Measurements from ENCODE around the gene MAD1L1. TPM values are rescaled to one million over a fixed set of nuclear protein-coding genes. Genes with fewer than 3 reads are reported as not detected.

Gene MAD1L1
- total RNA-seq, 1 experiment from 2014 or later = 38.5 TPM

GRCh38 chr7:1931951-1932270, 300.8 kb downstream of the MAD1L1 start:
- intact Hi-C loops (cut with micrococcal nuclease) = no loop called here
- no peak overlapping the region for H3K9ac ChIP-seq (ENCODE audit: low read length)
- no peak for TF ChIP-seq EZH2 (IDR thresholded peaks at IDR 0.05)
- TF ChIP-seq POLR2AphosphoS5 (IDR thresholded peaks at IDR 0.05; ENCODE audit: low read depth, low read length) = no peak
- TF ChIP-seq CTCF (IDR thresholded peaks at IDR 0.05 in 2 of 3, conservative IDR thresholded peaks at IDR 0.05 in 1 of 3; ENCODE audit: borderline replicate concordance in 1 of 3, insufficient read depth in 1 of 3, low read depth in 2 of 3, low read length in 2 of 3) = no peak
- no peak for TF ChIP-seq ELF1 (IDR thresholded peaks at IDR 0.05; ENCODE audit: borderline replicate concordance, low read depth)
- TF ChIP-seq EGR1 (IDR thresholded peaks at IDR 0.05; ENCODE audit: low read depth) = no peak
- no peak for TF ChIP-seq SP1 (IDR thresholded peaks at IDR 0.05; ENCODE audit: low read depth)
- no peak for TF ChIP-seq ZNF274 (IDR thresholded peaks at IDR 0.05; ENCODE audit: low read depth, low read length)
- H3K4me2 ChIP-seq (ENCODE audit: low read length) = no peak overlapping the region
- H3K27me3 ChIP-seq (ENCODE audit: insufficient read depth, low read length) = no peaks in the 10 kb centered on the region
- H3K9me2 ChIP-seq (ENCODE audit: insufficient read depth) = no peaks in the 10 kb centered on the region
- no peaks in the 10 kb centered on the region for H3K36me3 ChIP-seq (ENCODE audit: control insufficient read depth in 1 of 2, insufficient read depth in 2 of 2, low read length in 2 of 2)
- peaks cover 0 to 1% of the 10 kb centered on the region in 2 experiments; a peak in 2 of 4 replicates for H3K4me1 ChIP-seq (ENCODE audit: control insufficient read depth in 1 of 2, insufficient read depth in 2 of 2, low read length in 2 of 2)
- no TSS peak for BruUV-seq (replicated peaks)
- H2AFZ ChIP-seq (ENCODE audit: low read depth, low read length, poor library complexity, severe bottlenecking) = no peak overlapping the region
- CTCF ChIA-PET = no interaction called here
- no peaks in the 10 kb centered on the region for H3K79me2 ChIP-seq (ENCODE audit: insufficient read depth, low read length)
- H3K9me3 ChIP-seq (ENCODE audit: control insufficient read depth in 1 of 2, insufficient read depth in 1 of 2, low read depth in 1 of 2, low read length in 2 of 2) = no peaks in the 10 kb centered on the region
- H4K20me1 ChIP-seq (ENCODE audit: insufficient read depth) = no peaks in the 10 kb centered on the region
- POLR2A ChIA-PET = no interaction called here
- ATAC-seq (no peak), DNase-seq (ENCODE audit: low read depth, low spot score) (no peak)
- no peak overlapping the region for H3K27ac ChIP-seq (ENCODE audit: low read depth, low read length)
- RAD21 ChIA-PET (ENCODE audit: low non-redundant PET in 1 of 2, low total read pairs in 2 of 2, uncharacterized antibody in 2 of 2, unreplicated experiment in 2 of 2) = no interaction called here
- no peak overlapping the region for H3K4me3 ChIP-seq (replicated peaks in 1 of 2; ENCODE audit: low read depth in 1 of 2, low read length in 2 of 2)

DNA sequence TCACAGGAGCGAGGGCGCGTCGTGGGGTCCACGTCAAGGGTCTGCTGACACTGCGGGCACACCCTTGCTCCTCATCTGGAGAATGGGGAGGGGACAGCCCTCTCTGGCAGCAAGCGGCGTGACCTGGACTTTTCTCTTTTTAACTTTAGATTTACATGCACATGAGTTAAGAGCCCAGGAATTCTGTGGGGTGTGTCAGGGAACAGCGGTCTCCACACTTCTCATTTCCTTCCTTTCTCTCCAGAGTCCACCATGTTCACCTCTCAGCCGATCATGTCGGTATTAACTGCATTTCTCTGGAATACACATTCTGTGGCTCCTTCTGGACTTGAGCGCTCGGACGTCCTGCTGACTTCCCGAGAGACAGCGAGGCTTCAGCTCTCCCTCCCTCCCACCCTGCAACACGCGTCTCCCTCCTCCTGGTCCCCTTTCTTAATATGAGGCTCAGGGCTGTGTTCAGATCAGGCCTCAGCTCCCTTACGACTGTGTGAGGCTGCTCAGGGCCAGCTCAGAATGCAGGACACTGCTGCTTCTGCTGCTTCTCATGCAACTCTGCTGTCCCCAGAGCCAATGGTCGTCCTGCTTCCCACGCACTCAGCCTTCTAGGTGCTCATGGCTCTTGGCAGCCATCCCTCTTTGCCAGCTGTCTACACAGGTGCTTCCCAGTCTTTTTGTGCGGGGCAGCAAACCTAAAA, 301.3 kb downstream of the MAD1L1 start:
- Histone ChIP-seq H3K4me2 (ENCODE audit: low read length) (no peak overlapping the region), H2AFZ (ENCODE audit: low read depth, low read length, poor library complexity, severe bottlenecking) (no peak overlapping the region), H3K36me3 (ENCODE audit: control insufficient read depth in 1 of 2, insufficient read depth in 2 of 2, low read length in 2 of 2) (no peaks in the 10 kb centered on the region), H4K20me1 (ENCODE audit: insufficient read depth) (no peaks in the 10 kb centered on the region), H3K27me3 (ENCODE audit: insufficient read depth, low read length) (no peaks in the 10 kb centered on the region), H3K27ac (ENCODE audit: low read depth, low read length) (no peak overlapping the region), H3K79me2 (ENCODE audit: insufficient read depth, low read length) (no peaks in the 10 kb centered on the region), H3K4me1 (ENCODE audit: control insufficient read depth in 1 of 2, insufficient read depth in 2 of 2, low read length in 2 of 2) (no peaks in the 10 kb centered on the region), H3K9ac (ENCODE audit: low read length) (no peak overlapping the region), H3K9me2 (ENCODE audit: insufficient read depth) (no peaks in the 10 kb centered on the region), H3K4me3 (replicated peaks in 1 of 2; ENCODE audit: low read depth in 1 of 2, low read length in 2 of 2) (no peak overlapping the region), H3K9me3 (ENCODE audit: control insufficient read depth in 1 of 2, insufficient read depth in 1 of 2, low read depth in 1 of 2, low read length in 2 of 2) (no peaks in the 10 kb centered on the region)
- BruUV-seq (replicated peaks) = no TSS peak
- ATAC-seq (no peak), DNase-seq (ENCODE audit: low read depth, low spot score) (no peak)
- ChIA-PET RAD21 (ENCODE audit: low non-redundant PET in 1 of 2, low total read pairs in 2 of 2, uncharacterized antibody in 2 of 2, unreplicated experiment in 2 of 2) (no interaction called here), CTCF (no interaction called here), POLR2A (no interaction called here)
- intact Hi-C loops (cut with micrococcal nuclease) = no loop called here
- TF ChIP-seq CTCF (IDR thresholded peaks at IDR 0.05 in 2 of 3, conservative IDR thresholded peaks at IDR 0.05 in 1 of 3; ENCODE audit: borderline replicate concordance in 1 of 3, insufficient read depth in 1 of 3, low read depth in 2 of 3, low read length in 2 of 3) (no peak), RAD21 (IDR thresholded peaks at IDR 0.05; ENCODE audit: low read depth) (no peak), SP1 (IDR thresholded peaks at IDR 0.05; ENCODE audit: low read depth) (no peak), FOSL1 (IDR thresholded peaks at IDR 0.05; ENCODE audit: low read depth) (no peak), CBX3 (IDR thresholded peaks at IDR 0.05; ENCODE audit: low read depth) (no peak), ZFX (IDR thresholded peaks at IDR 0.05) (no peak)
- TF ChIP-seq, protein P1, sequence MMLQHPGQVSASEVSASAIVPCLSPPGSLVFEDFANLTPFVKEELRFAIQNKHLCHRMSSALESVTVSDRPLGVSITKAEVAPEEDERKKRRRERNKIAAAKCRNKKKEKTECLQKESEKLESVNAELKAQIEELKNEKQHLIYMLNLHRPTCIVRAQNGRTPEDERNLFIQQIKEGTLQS (IDR thresholded peaks at IDR 0.05) = no peak
- TF ChIP-seq, protein P2, sequence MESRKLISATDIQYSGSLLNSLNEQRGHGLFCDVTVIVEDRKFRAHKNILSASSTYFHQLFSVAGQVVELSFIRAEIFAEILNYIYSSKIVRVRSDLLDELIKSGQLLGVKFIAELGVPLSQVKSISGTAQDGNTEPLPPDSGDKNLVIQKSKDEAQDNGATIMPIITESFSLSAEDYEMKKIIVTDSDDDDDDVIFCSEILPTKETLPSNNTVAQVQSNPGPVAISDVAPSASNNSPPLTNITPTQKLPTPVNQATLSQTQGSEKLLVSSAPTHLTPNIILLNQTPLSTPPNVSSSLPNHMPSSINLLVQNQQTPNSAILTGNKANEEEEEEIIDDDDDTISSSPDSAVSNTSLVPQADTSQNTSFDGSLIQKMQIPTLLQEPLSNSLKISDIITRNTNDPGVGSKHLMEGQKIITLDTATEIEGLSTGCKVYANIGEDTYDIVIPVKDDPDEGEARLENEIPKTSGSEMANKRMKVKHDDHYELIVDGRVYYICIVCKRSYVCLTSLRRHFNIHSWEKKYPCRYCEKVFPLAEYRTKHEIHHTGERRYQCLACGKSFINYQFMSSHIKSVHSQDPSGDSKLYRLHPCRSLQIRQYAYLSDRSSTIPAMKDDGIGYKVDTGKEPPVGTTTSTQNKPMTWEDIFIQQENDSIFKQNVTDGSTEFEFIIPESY (IDR thresholded peaks at IDR 0.05; ENCODE audit: extremely low read depth, insufficient replicate concordance, low read length) = no peak
